CD4-positive, CD25-positive, alpha-beta regulatory T cell (primary cell): ENCODE data around the gene OXCT2. TPM values are rescaled to one million over a fixed set of nuclear protein-coding genes. Genes with fewer than 3 reads are reported as not detected.
"Not testable (repeated sequence)": the region's sequence is repeated elsewhere in the genome, so short reads cannot be mapped to it uniquely, and the experiment has no call there.

ENCODE experiments used
- ATAC-seq, 2 donors: fragments of 150-1000 bp; cut with Tn5 transposase; one replicate each; pipeline ENCODE4 v1.10.0; 2021; ENCODE audit warnings: low read depth in 2 of 2, moderate number of reproducible peaks in 2 of 2, moderate library complexity in 1 of 2
- DNase-seq, 3 donors: peaks; one replicate each; pipeline versions ENCODE4 v3.0.0 to v3.0.0-alpha.2; 2012 to 2022; ENCODE audit warnings: mixed read lengths in 1 of 3
- H3K27ac ChIP-seq: one replicate; pipeline ENCODE4 v1.7.0; 2013; ENCODE audit warnings: mild to moderate bottlenecking, low read length; ENCODE audit not compliant: insufficient read depth, poor library complexity, severe bottlenecking
- H3K27me3 ChIP-seq: one replicate; pipeline ENCODE4 v1.7.0; 2013; ENCODE audit warnings: low read length; ENCODE audit not compliant: control insufficient read depth, insufficient read depth
- H3K36me3 ChIP-seq: one replicate; pipeline ENCODE4 v1.7.0; 2013; ENCODE audit warnings: mild to moderate bottlenecking, low read length, moderate library complexity; ENCODE audit not compliant: control insufficient read depth, insufficient read depth
- H3K4me1 ChIP-seq: 2 replicates; pipeline ENCODE4 v1.7.0; 2013; ENCODE audit warnings: mild to moderate bottlenecking, low read length; ENCODE audit not compliant: insufficient read depth, control insufficient read depth, poor library complexity, severe bottlenecking
- H3K4me3 ChIP-seq: one replicate; pipeline ENCODE4 v1.7.0; 2013; ENCODE audit warnings: low read depth, mild to moderate bottlenecking, low read length, moderate library complexity
- H3K9me3 ChIP-seq, 2 experiments: 1 replicate in 1 of 2; 2 replicates in 1 of 2; pipeline ENCODE4 v1.7.0; 2013; ENCODE audit warnings: low read length in 2 of 2, mild to moderate bottlenecking in 1 of 2, moderate library complexity in 1 of 2; ENCODE audit not compliant: control insufficient read depth in 2 of 2
- H3K27ac Mint-ChIP-seq, 3 donors: one replicate each; pipeline ENCODE4 v1.8.0; 2020 to 2022; ENCODE audit warnings: mild to moderate bottlenecking in 3 of 3, mixed read lengths in 3 of 3, moderate library complexity in 2 of 3
- H3K27me3 Mint-ChIP-seq: one replicate; pipeline ENCODE4 v1.8.0; 2022; ENCODE audit warnings: mild to moderate bottlenecking, mixed read lengths
- H3K36me3 Mint-ChIP-seq: one replicate; pipeline ENCODE4 v1.8.0; 2020; ENCODE audit warnings: mixed read lengths
- H3K4me1 Mint-ChIP-seq, 4 donors: one replicate each; pipeline ENCODE4 v1.8.0; 2020 to 2022; ENCODE audit warnings: mixed read lengths in 4 of 4, mild to moderate bottlenecking in 1 of 4
- H3K4me3 Mint-ChIP-seq, 4 donors: one replicate each; pipeline ENCODE4 v1.8.0; 2020 to 2022; ENCODE audit warnings: mild to moderate bottlenecking in 4 of 4, mixed read lengths in 4 of 4, moderate library complexity in 3 of 4
- H3K9me3 Mint-ChIP-seq, 7 donors: one replicate each; pipeline ENCODE4 v1.8.0; 2020 to 2022; ENCODE audit warnings: mixed read lengths in 7 of 7, mild to moderate bottlenecking in 3 of 7, moderate library complexity in 2 of 7
- polyA plus RNA-seq, 4 donors: library from polyadenylated mRNA; unstranded; fragments of 300-500 nt; fragmentation: Illumina TruSeq; gene quantifications; one replicate each; pipeline ENCODE4 v1.2.3, GENCODE V29; 2021
- total RNA-seq: library from RNA; stranded (reverse); gene quantifications from one replicate; pipeline ENCODE4 v1.2.3, GENCODE V29; 2022

Gene OXCT2
- total and polyA plus RNA-seq, 5 donors from 2014 or later: not detected

DNA sequence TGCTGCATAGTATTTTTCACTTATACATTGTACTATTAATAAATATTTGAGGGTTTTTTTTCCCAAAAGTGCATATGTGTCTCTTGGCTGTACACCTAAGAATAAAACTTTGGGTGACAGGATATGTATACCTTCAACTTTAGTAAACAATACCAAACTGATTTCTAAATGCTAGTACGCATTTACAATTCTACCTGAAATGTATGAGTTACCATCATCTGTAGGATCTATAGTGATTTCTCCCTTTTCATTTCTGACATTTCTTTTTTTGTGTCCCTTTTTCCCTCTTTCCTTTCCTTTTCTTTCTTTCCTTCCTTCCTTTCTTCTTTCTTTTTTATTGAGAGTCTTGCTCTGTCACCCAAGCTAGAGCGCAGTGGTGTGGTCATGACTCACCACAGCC lies 34.2 kb upstream of the OXCT2 start:
- Histone ChIP-seq H3K9me3 (peaks cover 3 to 8% of the 10 kb centered on the region in 2 experiments), H3K4me1 (no peaks in the 10 kb centered on the region), H3K36me3 (peaks cover 6% of the 10 kb centered on the region), H3K27ac (no peak overlapping the region), H3K27me3 (no peaks in the 10 kb centered on the region), H3K4me3 (no peak overlapping the region)
- Mint-ChIP-seq H3K9me3 (peaks cover 0 to 11% (median 1%) of the 10 kb centered on the region in 7 donors), H3K4me1 (no peaks in the 10 kb centered on the region), H3K27me3 (no peaks in the 10 kb centered on the region), H3K4me3 (no peak overlapping the region), H3K36me3 (peaks cover 14% of the 10 kb centered on the region), H3K27ac (no peak overlapping the region)
- DNase-seq: no peak
- no peak for ATAC-seq

DNA sequence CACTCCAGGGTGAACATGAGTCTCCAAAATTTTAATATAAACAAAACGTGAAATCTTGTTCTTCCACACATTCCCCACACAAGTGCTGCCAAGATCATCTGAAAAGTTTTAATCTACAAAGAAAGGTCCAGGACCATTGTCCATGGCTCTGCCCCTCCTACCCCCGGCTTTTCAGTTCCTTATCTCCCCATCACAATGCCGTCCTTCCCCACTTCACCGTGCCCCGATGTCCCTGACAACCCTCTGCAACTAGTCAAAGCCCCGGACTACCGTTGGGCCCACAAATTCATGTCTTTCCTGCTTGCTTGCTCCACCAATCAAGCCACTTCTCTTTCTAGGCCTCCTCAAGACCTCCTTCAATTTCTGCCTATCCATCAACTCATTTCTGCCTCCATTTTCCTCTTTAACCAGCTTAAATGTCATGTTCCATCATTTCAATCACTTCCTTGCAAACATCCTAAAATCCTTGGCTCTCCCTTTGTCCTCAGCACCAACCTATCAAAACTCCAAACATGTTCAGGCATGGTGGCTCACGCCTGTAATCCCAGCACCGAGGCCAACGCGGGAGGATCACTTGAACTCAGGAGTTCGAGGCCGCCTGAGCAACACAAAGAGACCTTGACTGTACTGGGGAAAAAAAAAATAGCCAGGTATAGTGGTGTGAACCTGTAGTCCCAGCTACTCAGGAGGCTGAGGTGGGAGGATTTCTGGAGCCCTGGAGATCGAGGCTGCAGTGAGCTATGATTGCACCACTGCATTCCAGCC lies 31.5 kb upstream of the OXCT2 start:
- Histone ChIP-seq H3K36me3 (peaks cover 6% of the 10 kb centered on the region), H3K4me1 (peaks cover 6% of the 10 kb centered on the region), H3K9me3 (peaks cover 3 to 8% of the 10 kb centered on the region in 2 experiments), H3K27me3 (no peaks in the 10 kb centered on the region), H3K27ac (no peak overlapping the region), H3K4me3 (no peak overlapping the region)
- Mint-ChIP-seq H3K9me3 (peaks cover 0 to 8% (median 1%) of the 10 kb centered on the region in 7 donors), H3K27ac (no peak overlapping the region), H3K4me1 (peaks cover 5 to 15% (median 11%) of the 10 kb centered on the region in 4 donors), H3K36me3 (peaks cover 10% of the 10 kb centered on the region), H3K4me3 (peak overlapping the region in 1 of 4 donors; percentile 19), H3K27me3 (no peaks in the 10 kb centered on the region)
- ATAC-seq (no peak), DNase-seq (no peak)

DNA sequence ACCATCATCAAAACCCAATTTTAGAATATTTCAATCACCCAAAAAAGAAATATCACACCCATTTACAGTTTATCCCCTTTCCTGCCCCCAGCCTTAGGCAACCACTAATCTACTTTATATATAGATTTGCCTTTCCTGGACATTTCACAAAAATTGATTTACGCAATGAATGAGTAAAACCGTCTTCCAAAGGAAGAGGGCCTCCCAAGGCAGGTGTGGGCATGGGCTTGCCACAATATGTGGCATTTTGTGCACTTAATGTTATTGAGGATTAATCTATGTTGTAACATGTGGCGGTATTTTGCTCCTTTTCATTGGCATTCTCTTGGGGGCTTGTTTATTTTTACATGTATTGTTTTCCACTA lies 29.3 kb upstream of the OXCT2 start:
- Mint-ChIP-seq H3K4me3 (no peak overlapping the region), H3K27ac (no peak overlapping the region), H3K4me1 (peaks cover 5 to 17% (median 11%) of the 10 kb centered on the region in 4 donors), H3K9me3 (peaks cover 0 to 3% (median 1%) of the 10 kb centered on the region in 7 donors), H3K36me3 (peaks cover 7% of the 10 kb centered on the region), H3K27me3 (no peaks in the 10 kb centered on the region)
- Histone ChIP-seq H3K36me3 (peaks cover 3% of the 10 kb centered on the region), H3K4me3 (no peak overlapping the region), H3K9me3 (peaks cover 3 to 6% of the 10 kb centered on the region in 2 experiments), H3K27ac (no peak overlapping the region), H3K4me1 (peaks cover 6% of the 10 kb centered on the region), H3K27me3 (no peaks in the 10 kb centered on the region)
- ATAC-seq (no peak), DNase-seq (no peak)

DNA sequence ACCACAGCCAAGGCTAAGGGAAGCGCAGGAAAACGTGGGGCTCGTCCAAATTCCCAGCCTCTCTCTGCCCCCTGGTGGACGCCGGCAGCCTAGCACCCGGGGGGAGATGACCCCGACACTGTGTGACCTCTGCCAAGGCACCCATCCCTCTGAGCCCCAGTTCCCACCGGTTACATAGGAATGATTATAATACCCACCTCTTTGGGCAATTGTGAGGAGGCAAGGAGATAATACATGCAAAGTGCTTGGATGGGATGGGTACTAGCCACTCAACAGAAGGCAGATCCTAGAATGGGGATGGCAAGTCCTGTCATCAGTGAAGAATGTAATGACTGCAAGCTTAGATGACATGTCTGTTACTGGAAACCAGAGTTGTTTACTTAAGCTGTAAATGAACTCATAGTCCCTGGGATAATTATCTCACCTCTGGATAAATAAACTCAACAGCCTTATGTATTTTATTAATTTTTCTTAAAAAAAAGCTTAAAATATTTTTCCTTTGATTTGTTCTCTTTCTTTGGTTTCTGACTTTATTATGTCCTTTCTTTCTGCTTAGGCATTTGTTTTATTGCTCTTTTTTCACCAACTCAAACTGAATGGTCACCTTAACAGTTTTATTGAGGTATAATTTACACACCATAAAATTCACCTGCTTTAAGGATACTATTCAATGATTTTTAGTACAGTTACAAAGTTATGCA lies 28.8 kb upstream of the OXCT2 start:
- no peaks in the 10 kb centered on the region for H3K36me3 ChIP-seq
- H3K4me1 ChIP-seq: peaks cover 6% of the 10 kb centered on the region
- peaks cover 0 to under 1% of the 10 kb centered on the region in 2 experiments for H3K9me3 ChIP-seq
- H3K4me3 ChIP-seq: peak overlapping the region; percentile 51
- peaks cover 0 to under 1% (median 0%) of the 10 kb centered on the region in 7 donors for H3K9me3 Mint-ChIP-seq
- no peaks in the 10 kb centered on the region for H3K27me3 ChIP-seq
- H3K27me3 Mint-ChIP-seq: no peaks in the 10 kb centered on the region
- peak overlapping the region; percentile 80 for H3K27ac ChIP-seq
- ATAC-seq (peak; percentile 36 to 43), DNase-seq (peak; percentile 50 to 62 (median 56))
- peak overlapping the region; percentile 57 to 85 (median 80) for H3K4me3 Mint-ChIP-seq
- H3K36me3 Mint-ChIP-seq: peaks cover 3% of the 10 kb centered on the region
- peak overlapping the region; percentile 81 to 97 (median 96) for H3K27ac Mint-ChIP-seq
- H3K4me1 Mint-ChIP-seq: peaks cover 5 to 17% (median 11%) of the 10 kb centered on the region in 4 donors

DNA sequence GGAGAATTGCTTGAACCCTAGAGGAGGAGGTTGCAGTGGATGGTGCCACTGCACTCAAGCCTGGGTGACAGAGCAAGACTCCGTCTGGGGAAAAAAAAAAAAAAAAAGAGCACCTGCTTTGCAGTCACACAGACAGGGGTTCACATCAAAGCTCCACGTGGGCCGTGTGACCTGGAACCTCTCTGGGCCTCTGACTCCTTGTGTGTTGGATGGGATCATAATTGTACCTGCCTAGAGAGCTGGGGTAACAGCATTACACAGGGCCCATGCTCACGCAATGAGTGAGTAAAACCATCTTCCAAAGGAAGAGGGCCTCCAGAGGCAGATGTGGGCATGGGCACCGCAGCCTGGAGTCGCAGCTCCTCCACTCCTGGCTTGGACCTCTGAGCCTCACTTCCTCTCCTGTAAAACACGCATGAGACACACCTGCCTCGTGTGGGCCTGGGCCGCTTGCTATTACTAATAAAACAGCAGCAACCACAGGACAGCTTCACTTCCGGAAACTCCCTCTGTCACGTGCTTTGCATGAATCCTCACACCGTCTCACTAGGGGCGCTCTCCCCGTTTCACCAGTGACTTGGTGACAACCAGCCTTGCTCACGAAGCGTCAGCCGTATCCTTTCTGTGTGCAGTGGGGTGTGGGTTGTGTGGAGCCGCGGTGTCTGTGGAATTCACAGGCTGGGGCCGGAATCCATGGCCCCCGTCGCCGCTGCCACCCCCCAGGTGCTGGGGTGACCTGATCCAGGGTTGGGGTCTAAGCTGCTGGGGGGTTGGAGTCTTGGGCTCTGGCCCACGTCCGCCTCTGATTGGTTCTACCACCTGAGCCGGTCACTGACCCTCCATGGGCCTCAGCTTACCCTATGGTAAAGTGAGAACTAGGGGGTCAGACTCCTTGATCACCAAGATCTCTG lies 28.0 kb upstream of the OXCT2 start:
- Mint-ChIP-seq H3K4me3 (peak overlapping the region; percentile 57 to 85 (median 80)), H3K4me1 (peaks cover 5 to 17% (median 11%) of the 10 kb centered on the region in 4 donors)
- DNase-seq: peak; percentile 85 to 96 (median 92)

DNA sequence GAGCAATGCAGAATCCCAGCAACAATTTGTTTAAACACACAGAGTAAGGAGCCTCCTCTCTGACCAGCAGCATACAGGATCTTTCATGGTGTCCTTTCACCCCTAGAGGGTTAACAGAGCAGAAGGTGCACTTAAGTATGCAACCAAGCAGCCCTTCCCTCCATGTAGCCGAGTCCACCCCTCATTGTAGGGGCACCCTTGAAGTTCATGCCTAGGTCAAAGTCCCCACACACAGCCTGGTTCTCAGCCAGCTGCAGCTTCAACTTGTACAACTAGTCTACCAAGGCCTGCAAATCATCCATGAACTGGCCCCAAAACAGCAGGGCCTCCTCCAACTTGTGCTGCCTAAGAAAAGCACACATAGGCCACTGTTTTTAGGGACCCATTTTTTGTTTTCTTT lies 24.5 kb upstream of the OXCT2 start:
- Mint-ChIP-seq H3K9me3 (no peaks in the 10 kb centered on the region), H3K27me3 (peaks cover 21% of the 10 kb centered on the region), H3K36me3 (no peaks in the 10 kb centered on the region), H3K4me3 (no peak overlapping the region), H3K4me1 (peaks cover 10 to 22% (median 16%) of the 10 kb centered on the region in 4 donors), H3K27ac (no peak overlapping the region)
- no peaks in the 10 kb centered on the region for H3K9me3 ChIP-seq
- DNase-seq: no peak
- H3K4me1 ChIP-seq: peaks cover 6% of the 10 kb centered on the region
- H3K27ac ChIP-seq: no peak overlapping the region
- H3K27me3 ChIP-seq: no peaks in the 10 kb centered on the region
- ATAC-seq: no peak
- no peak overlapping the region for H3K4me3 ChIP-seq
- H3K36me3 ChIP-seq: no peaks in the 10 kb centered on the region

More for the DNA sequence above, 28.0 kb upstream of the OXCT2 start:
- peak overlapping the region; percentile 51 for H3K4me3 ChIP-seq
- H3K4me1 ChIP-seq, H3K27me3 Mint-ChIP-seq, H3K36me3 ChIP-seq, H3K27me3 ChIP-seq, H3K9me3 Mint-ChIP-seq, H3K36me3 Mint-ChIP-seq, H3K9me3 ChIP-seq: not testable (repeated sequence)
- peak overlapping the region; percentile 80 for H3K27ac ChIP-seq
- H3K27ac Mint-ChIP-seq: peak overlapping the region; percentile 81 to 97 (median 96)
- peak; percentile 96 to 97 for ATAC-seq

DNA sequence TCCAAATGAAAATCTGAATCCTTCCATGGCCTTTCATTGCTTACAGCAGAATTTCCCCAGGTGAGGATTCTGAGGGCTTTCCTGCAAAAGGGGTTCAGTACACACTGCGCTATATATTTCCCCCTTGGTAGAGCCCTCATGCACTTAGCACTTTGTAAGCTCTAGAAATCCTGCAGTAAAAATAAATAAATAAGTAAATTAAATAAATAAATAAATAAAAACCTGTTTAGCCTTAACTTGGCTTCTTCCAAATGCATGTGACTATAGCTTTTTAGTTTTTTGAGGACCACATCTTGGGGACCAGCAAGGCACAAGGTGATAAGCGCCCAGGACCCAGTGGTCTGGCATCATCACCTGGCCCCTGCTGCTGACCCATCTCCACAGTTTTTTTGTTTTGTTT lies 20.7 kb upstream of the OXCT2 start:
- Histone ChIP-seq H3K9me3 (no peaks in the 10 kb centered on the region), H3K4me1 (peaks cover 10% of the 10 kb centered on the region), H3K36me3 (no peaks in the 10 kb centered on the region), H3K27me3 (no peaks in the 10 kb centered on the region), H3K4me3 (no peak overlapping the region), H3K27ac (no peak overlapping the region)
- Mint-ChIP-seq H3K36me3 (no peaks in the 10 kb centered on the region), H3K4me3 (no peak overlapping the region), H3K9me3 (no peaks in the 10 kb centered on the region), H3K27me3 (peaks cover 37% of the 10 kb centered on the region), H3K4me1 (peaks cover 4 to 17% (median 7%) of the 10 kb centered on the region in 4 donors), H3K27ac (no peak overlapping the region)
- no peak for DNase-seq
- no peak for ATAC-seq
